ENCODE data around the gene TMEM158.

DNA sequence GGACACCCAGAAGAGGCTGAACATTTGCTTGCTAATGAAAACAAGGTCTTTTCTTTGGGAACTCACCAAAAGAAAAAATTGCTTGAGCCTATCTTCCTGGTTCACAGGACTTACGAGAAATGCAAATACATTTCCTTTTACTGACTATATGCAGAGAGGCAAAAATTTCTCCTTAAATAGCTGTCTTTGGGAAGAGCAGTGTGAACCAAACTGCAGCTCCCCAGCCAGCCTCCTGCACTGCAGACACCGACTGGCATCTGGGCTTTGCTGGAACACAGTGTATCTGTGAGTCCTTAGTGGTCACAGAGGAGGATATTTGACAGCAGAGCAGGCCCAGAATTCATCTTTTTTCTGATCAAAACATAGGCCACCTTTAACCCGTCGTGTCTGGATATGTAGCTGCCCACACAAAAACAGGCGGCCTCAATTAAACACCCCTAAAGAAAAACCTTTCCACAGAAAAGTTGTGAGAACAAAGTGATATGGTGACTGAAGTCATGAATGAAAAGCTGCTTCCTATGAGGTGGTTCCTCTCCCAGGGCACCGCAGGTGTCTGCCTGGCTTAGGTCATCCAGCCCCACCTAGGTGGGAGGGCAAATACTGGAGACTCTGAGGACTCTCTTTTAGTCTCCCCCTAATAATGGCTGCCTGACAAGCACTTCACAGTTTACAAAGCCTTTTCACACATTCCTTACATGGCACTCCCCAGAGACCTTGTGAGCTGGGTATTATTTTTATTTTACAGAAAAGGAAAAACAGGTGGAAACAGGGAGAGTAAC, 46.1 kb upstream of the TMEM158 start:
- no peak for TF ChIP-seq EZH2 (IDR thresholded peaks at IDR 0.05; ENCODE audit: borderline replicate concordance)
- no peak for TF ChIP-seq EZH2phosphoT487 (IDR thresholded peaks at IDR 0.05; ENCODE audit: low read depth, severe bottlenecking, unreplicated experiment)
- TF ChIP-seq, protein P1, sequence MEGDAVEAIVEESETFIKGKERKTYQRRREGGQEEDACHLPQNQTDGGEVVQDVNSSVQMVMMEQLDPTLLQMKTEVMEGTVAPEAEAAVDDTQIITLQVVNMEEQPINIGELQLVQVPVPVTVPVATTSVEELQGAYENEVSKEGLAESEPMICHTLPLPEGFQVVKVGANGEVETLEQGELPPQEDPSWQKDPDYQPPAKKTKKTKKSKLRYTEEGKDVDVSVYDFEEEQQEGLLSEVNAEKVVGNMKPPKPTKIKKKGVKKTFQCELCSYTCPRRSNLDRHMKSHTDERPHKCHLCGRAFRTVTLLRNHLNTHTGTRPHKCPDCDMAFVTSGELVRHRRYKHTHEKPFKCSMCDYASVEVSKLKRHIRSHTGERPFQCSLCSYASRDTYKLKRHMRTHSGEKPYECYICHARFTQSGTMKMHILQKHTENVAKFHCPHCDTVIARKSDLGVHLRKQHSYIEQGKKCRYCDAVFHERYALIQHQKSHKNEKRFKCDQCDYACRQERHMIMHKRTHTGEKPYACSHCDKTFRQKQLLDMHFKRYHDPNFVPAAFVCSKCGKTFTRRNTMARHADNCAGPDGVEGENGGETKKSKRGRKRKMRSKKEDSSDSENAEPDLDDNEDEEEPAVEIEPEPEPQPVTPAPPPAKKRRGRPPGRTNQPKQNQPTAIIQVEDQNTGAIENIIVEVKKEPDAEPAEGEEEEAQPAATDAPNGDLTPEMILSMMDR (IDR thresholded peaks at IDR 0.05; ENCODE audit: poor library complexity) = no peak
